COR-L47 (cell line): ENCODE data around the gene PDE6C.

Source experiments
- DNase-seq: peaks from one replicate; lab custom pipeline; 2025; lab: John Stamatoyannopoulos, UW

The PDE6C gene

GRCh38 chr10:93594518-93594917, 17.8 kb upstream of the PDE6C start:
- no peak for DNase-seq

- no peak for DNase-seq
These were observed 16.8 kb upstream of the PDE6C start for GRCh38 chr10:93595378-93596161.

- DNase-seq, result no peak
These were observed 15.8 kb upstream of the PDE6C start for GRCh38 chr10:93596539-93596938.

DNA sequence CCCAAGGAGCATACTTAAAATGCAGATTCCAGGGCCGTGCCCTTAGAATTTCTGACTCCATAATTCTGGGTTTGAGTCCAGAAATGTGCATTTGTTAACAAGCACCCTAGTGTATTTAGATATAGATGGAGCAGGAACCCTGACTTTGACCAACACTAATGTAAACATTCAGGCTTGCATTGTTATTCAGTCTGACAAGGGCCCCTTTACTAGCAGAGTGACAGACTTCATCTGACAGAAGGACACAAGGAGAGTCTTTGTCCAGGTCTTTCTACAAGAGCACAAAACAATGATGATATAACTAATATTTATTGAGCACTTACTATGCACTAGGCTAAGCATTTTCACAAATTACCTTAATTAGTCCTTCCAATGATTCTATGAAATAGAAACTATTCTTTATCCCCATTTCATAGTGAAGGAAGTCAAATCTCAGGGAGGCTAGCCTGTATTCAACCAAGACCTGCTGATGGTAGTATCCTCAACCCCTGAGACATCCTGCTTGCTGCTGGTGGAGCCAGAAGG, 15.2 kb upstream of the PDE6C start:
- DNase-seq, result no peak

- DNase-seq, result no peak
These were observed 14.2 kb upstream of the PDE6C start for GRCh38 chr10:93598157-93598556.

DNA sequence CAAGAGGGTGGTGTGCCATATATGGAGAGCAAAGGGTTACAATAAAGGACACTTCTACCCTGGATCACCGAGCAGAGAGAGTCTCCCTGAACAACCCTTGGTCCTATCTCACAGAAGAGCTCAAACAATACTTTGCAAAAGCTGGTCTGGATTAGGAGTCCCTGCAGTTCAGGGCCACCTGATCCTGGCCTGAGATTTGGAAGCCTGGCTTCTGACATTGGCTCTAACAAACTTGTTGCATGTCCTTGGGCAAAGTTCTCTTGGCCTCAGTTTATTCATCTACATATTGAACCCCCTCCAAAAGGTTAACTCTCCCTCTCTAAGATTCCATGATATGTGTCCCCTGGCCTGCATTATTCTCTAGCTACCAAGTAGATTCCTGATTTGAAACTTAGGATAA, 13.0 kb upstream of the PDE6C start:
- DNase-seq, result no peak

DNA sequence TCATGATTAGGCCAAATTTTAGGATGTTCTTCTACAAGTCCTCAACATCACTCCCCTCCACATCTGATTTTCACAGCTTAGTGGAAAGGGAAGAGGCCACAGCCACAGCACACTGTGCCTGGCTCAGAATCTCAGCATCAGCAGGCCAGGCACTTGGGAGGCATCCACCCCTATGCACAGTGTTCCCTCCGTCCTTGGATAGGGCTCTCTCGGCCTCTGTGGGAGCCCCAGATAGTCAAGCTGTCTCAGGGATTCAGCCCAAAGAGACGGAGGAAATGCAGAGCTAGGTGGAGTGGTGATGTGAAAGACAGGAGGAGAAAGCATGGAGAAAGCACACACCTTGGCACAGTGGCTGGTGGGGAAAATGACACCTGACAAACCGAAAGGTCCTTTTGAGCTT, 12.6 kb upstream of the PDE6C start:
- no peak for DNase-seq

- DNase-seq, result no peak
These were observed 11.7 kb upstream of the PDE6C start for GRCh38 chr10:93600446-93601145.

DNA sequence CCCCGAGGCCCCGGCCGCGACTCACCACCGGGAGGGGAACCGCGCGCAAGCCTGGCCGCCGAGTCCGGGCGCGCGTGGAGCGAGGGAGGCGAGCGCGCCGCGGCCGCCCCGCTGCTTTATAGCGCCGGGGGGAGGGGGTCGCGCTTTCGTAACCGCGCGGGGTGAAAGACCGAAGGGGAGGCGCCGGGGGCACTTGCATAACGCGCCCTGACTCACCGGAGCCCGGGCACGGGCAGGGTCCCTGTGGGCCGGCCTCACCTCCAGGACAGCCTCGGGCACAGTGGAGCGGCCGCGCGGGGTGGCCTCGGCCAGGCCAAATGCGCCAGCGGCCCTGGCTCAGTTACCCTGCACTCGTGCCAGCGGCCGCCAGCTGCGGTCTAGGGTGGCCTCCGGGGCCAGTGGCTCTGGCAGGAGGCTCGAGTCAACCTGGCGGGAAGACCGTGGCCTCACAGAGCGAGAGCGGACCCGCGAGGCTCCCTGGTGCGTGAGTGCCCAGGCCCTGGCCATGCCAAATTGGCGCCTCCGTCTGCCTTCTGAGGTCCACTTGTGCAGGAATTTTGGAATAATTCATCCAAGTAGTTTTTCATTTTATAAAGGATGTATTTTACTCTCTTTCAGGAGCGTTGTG, 11.1 kb upstream of the PDE6C start, which contains the start of gene RBP4:
Gene RBP4 (minus strand): TSS at position 90 of the 628 bp plus-strand sequence. CDS start 207 bp downstream, outside the sequence.
- no peak for DNase-seq

GRCh38 chr10:93601774-93602162, 10.6 kb upstream of the PDE6C start:
- DNase-seq, result no peak

DNA sequence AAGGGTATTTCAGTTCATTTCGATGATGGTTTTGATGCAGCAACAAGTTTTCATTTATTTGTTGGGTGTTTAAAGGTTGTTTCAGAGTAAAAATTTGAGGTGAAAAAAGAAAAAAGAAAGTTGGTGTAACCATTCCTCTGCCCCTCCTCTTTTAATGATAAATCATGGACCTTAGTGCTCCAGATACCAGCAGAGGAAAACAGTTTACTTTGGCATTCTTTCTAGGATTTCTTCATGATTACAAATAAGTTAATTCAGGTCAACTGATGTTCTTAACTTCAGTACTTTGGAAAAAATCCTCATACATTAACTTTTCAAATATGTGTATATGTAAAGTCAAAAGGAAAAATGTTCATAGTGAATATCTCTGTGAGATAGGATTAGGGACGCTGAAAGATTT, 9.3 kb upstream of the PDE6C start:
- no peak for DNase-seq

DNA sequence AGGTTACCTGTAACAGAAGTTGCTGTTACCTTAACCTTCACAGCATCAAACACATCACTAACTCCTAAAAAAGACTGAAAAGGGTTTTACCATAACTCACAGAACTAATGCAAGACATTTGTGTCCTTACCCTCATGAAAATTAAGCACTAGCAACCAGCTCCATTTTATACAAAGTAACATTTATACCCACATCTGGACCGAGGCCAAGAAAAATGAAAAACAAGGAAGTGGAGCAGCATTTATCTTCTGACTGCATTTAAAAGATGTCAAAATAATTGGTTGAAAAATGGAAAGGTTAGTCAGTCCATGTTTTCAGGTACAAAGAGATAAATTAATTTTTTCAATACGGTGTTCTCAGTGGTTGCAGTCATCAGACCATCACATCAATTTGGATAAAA, 8.2 kb upstream of the PDE6C start:
- DNase-seq, result peak; percentile 21

- DNase-seq, result no peak
These were observed 3.9 kb upstream of the PDE6C start for GRCh38 chr10:93608421-93608820.

DNA sequence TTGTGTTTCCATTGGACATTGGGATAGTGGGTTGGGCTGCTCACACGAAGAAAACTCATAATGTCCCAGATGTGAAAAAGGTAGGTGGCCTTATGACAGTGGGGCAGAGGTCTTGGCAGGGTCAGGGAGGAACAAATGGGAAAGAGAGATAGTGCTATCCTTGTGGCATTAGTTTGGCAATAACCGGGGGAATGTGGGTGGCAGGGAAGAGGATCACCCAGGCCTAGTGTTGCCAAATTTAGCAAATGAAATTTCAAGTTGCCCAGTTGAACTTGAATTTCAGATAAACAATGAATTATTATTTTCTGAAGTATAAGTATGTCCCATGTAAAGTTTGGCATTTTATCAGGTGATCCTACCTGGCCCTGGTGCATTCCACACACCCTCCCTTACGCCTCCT, 789 bp downstream of the PDE6C start:
- no peak for DNase-seq

GRCh38 chr10:93614101-93614825, 1.9 kb downstream of the PDE6C start:
- DNase-seq, result no peak

GRCh38 chr10:93615576-93616235, 3.4 kb downstream of the PDE6C start:
- DNase-seq, result no peak

DNA sequence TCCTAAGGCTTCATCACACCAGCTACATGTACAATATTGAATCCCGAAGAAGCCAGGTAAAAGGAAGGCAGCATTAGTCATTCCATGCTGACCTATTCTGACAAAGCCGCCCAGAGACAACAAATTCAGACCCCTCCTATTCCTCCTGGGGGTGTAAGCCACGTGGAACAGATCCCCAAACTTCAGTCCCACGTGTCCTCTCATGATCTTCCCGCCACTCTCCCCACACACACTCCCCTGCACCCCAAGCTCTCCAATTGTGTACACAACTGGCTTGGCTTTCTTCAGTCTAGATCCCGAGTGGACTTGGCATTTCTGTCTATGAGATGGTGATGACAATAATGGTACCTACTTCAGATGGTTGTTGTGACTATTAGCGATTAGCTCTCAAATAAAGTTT, 8.6 kb downstream of the PDE6C start:
- DNase-seq, result no peak

DNA sequence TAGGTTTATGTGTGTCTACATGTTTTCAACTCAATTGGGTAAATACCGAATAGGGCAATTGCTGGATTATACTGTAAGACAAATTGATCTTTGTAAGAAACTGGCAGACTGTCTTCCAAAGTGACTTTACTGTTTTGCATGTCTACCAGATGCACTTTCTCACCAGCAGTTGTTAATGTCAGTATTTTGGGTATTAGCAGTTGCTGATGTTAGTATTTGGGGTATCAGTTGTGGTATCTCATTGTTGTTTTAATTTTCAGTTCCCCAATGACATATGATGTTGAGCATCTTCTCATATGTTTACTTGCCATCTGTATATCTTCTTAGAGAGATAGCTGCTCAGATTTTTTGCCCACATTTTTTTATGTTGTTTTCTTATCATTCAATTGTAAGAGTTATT, 10.6 kb downstream of the PDE6C start:
- DNase-seq, result no peak

DNA sequence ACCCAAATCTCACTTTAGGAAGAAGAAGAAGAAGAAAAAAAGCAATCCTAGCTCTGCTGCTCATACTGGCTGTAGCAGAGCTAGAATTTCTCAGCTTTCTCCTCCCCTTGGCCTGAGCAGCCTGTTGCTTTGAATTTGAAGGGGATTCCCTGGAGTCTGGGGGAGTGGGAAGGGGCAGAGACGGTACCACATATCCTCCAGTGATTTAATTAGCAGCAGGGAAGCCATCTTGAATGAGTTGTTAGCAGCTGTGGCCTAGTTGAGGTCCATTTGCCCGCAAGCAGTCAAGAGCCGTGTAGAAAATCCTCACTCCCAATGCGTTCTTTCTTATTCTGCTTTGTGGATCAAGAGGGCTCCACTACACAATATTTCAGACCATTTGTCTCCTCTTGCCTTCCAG, 16.5 kb downstream of the PDE6C start:
- DNase-seq, result no peak

DNA sequence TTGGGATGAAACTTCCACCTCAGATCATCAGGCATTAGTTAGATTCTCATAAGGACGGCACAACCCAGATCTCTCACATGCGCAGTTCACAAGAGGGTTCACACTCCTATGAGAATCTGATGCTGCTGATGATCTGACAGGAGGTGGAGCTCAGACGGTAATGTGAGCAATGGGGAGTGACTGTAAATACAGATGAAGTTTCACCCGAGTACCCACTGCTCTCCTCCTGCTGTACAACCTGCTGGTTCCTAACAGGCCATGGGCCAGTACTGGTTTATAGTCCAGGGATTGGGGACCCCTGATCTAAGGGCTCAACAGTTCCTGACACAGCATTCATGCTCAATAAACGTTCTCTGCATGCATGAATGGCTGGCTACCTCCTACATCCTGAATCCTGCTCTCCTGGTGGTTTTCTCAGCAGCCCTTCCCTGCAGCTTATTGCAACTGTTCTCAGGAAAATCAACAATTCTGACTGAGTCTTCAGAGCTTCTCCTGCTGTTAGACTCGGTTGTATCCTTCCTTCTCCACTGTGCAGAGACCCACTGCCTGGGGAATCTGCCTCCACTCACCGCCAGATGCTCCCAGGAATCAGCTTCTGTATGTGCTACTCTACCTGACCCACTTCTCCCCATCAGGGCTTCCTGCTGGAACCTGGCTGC, 17.4 kb downstream of the PDE6C start:
- DNase-seq, result no peak
